Peyer's patch (tissue), 4 donors: ENCODE results near the gene PRSS56. TPM values are rescaled to one million over a fixed set of nuclear protein-coding genes. Genes with fewer than 3 reads are reported as not detected.

Experiments
- DNase-seq, 3 donors: peaks; one replicate each; pipeline ENCODE4 v3.0.0-alpha.2; 2017 to 2019
- H3K27ac ChIP-seq, 4 donors: fragments of 200-600 bp; sonication (generic); one replicate each; pipeline ENCODE4 v1.5.1; 2016 to 2019
- H3K27me3 ChIP-seq, 2 donors: fragments of 200-600 bp; sonication (generic); one replicate each; pipeline ENCODE4 v1.5.1; 2019
- H3K36me3 ChIP-seq, 3 donors: fragments of 200-600 bp; sonication (generic); one replicate each; pipeline ENCODE4 v1.5.1; 2016 to 2019
- H3K4me1 ChIP-seq, 4 donors: fragments of 200-600 bp; sonication (generic); one replicate each; pipeline ENCODE4 v1.5.1; 2016 to 2019
- H3K4me3 ChIP-seq, 4 donors: fragments of 200-600 bp; sonication (generic); 1 replicate in 3 of 4; 2 replicates in 1 of 4; pipeline ENCODE4 v1.5.1; 2016 to 2019; ENCODE audit warnings: mild to moderate bottlenecking in 1 of 4
- H3K9me3 ChIP-seq, 4 donors: fragments of 200-600 bp; sonication (generic); one replicate each; pipeline ENCODE4 v1.5.1; 2016 to 2019; ENCODE audit warnings: mild to moderate bottlenecking in 1 of 4
- CTCF ChIP-seq, 6 experiments: fragments of 450-650 bp in 4 of 6; fragments of 200-600 bp in 2 of 6; sonication (generic) in 1 of 6; IDR thresholded peaks; one replicate each; pipeline ENCODE4 v1.5.1; 2017 to 2019; ENCODE audit warnings: antibody characterized with exemption in 6 of 6, mild to moderate bottlenecking in 3 of 6, moderate library complexity in 1 of 6
- POLR2A ChIP-seq, 2 donors: fragments of 450-650 bp; IDR thresholded peaks; one replicate each; pipeline ENCODE4 v1.5.1; 2017; ENCODE audit warnings: antibody characterized with exemption in 2 of 2, mild to moderate bottlenecking in 2 of 2, moderate library complexity in 2 of 2
- total RNA-seq, 4 donors: library from RNA; depleted of rRNA; stranded (reverse); fragments of >200 nt; gene quantifications; one replicate each; pipeline ENCODE4 v1.1.0, GENCODE V29; 2016

The PRSS56 gene
- total RNA-seq, 4 donors from 2014 or later, result not detected

- Histone ChIP-seq H3K4me3 (no peak overlapping the region), H3K36me3 (no peaks in the 10 kb centered on the region), H3K27me3 (peaks cover 0 to 27% of the 10 kb centered on the region in 2 donors), H3K27ac (no peak overlapping the region), H3K9me3 (no peaks in the 10 kb centered on the region), H3K4me1 (peaks cover 0 to 20% (median 7%) of the 10 kb centered on the region in 4 donors)
- TF ChIP-seq POLR2A (IDR thresholded peaks at IDR 0.05) (no peak), CTCF (IDR thresholded peaks at IDR 0.05) (no peak)
- peak in 1 of 3 donors; percentile 29 for DNase-seq
These were observed 37.6 kb upstream of the PRSS56 start for GRCh38 chr2:232482301-232483238.

- Histone ChIP-seq H3K27me3 (peaks cover 0 to 30% of the 10 kb centered on the region in 2 donors), H3K4me1 (peaks cover 0 to 20% (median 9%) of the 10 kb centered on the region in 4 donors), H3K4me3 (no peak overlapping the region), H3K36me3 (no peaks in the 10 kb centered on the region), H3K27ac (no peak overlapping the region), H3K9me3 (no peaks in the 10 kb centered on the region)
- DNase-seq, result peak in 1 of 3 donors; percentile 28
- TF ChIP-seq CTCF (IDR thresholded peaks at IDR 0.05), result no peak
- TF ChIP-seq POLR2A (IDR thresholded peaks at IDR 0.05), result no peak
These were observed 36.8 kb upstream of the PRSS56 start for GRCh38 chr2:232483311-232483922.

- H3K4me3 ChIP-seq, result no peak overlapping the region
- peak in 1 of 3 donors; percentile 35 for DNase-seq
These were observed 36.1 kb upstream of the PRSS56 start for GRCh38 chr2:232483923-232484627.

GRCh38 chr2:232484628-232485347 is 35.4 kb upstream of the PRSS56 start:
- Histone ChIP-seq H3K27ac (no peak overlapping the region), H3K9me3 (no peaks in the 10 kb centered on the region), H3K4me3 (no peak overlapping the region), H3K27me3 (peaks cover 0 to 30% of the 10 kb centered on the region in 2 donors), H3K4me1 (peaks cover 0 to 20% (median 9%) of the 10 kb centered on the region in 4 donors), H3K36me3 (no peaks in the 10 kb centered on the region)
- TF ChIP-seq CTCF (IDR thresholded peaks at IDR 0.05) (no peak), POLR2A (IDR thresholded peaks at IDR 0.05) (no peak)
- DNase-seq, result peak in 1 of 3 donors; percentile 16

More at GRCh38 chr2:232483923-232484627, 36.1 kb upstream of the PRSS56 start:
- TF ChIP-seq POLR2A (IDR thresholded peaks at IDR 0.05) (no peak), CTCF (IDR thresholded peaks at IDR 0.05) (no peak)
- Histone ChIP-seq H3K27me3 (peaks cover 0 to 30% of the 10 kb centered on the region in 2 donors), H3K9me3 (no peaks in the 10 kb centered on the region), H3K27ac (no peak overlapping the region), H3K4me1 (peaks cover 0 to 20% (median 9%) of the 10 kb centered on the region in 4 donors), H3K36me3 (no peaks in the 10 kb centered on the region)

GRCh38 chr2:232485348-232485756 is 34.8 kb upstream of the PRSS56 start:
- Histone ChIP-seq H3K9me3 (no peaks in the 10 kb centered on the region), H3K4me3 (no peak overlapping the region), H3K4me1 (peaks cover 0 to 20% (median 9%) of the 10 kb centered on the region in 4 donors), H3K27ac (no peak overlapping the region), H3K36me3 (no peaks in the 10 kb centered on the region), H3K27me3 (peaks cover 0 to 30% of the 10 kb centered on the region in 2 donors)
- no peak for TF ChIP-seq POLR2A (IDR thresholded peaks at IDR 0.05)
- no peak for TF ChIP-seq CTCF (IDR thresholded peaks at IDR 0.05)
- peak in 1 of 3 donors; percentile 27 for DNase-seq
